K562 (cell line): ENCODE data around the gene TOMM22. TPM values are rescaled to one million over a fixed set of nuclear protein-coding genes. Genes with fewer than 3 reads are reported as not detected.

ENCODE experiments used
- ATAC-seq: fragments of 200-7000 bp; cut with Tn5 transposase; 3 replicates; pipeline ENCODE4 v1.9.1; 2020; ENCODE audit warnings: moderate library complexity
- BruUV-seq: library from RNA; stranded (reverse); fragments of 400-500 nt; replicated peaks from 2 replicates; lab custom pipeline; 2021; lab: Mats Ljungman, UMichigan
- CTCF ChIA-PET: fragments of 300-600 bp; formaldehyde crosslinking; extraction: SDS; loops from one replicate; lab custom pipeline; 2021; ENCODE audit warnings: low intra/inter-chr PET ratio; lab: Yijun Ruan, JAX
- POLR2A ChIA-PET: fragments of 300-600, 350-650 bp; sonication (Branson Sonifier 250); formaldehyde crosslinking; extraction: SDS; loops from one replicate; lab custom pipeline; 2021; ENCODE audit warnings: antibody characterized with exemption, inconsistent platforms; lab: Yijun Ruan, JAX
- DNase-seq, 4 experiments: peaks; one replicate each; pipeline versions ENCODE4 v3.0.0 to v3.0.0-alpha.2; 2011 to 2018; ENCODE audit warnings: low spot score in 3 of 4, mixed read lengths in 3 of 4; ENCODE audit errors: extremely low read depth in 1 of 4
- FAIRE-seq: peaks from 2 replicates; lab custom pipeline; 2011; peaks lifted over from hg19 to GRCh38; lab: Jason Lieb, UNC
- H2AFZ ChIP-seq: 2 replicates; pipeline ENCODE4 v1.6.0; 2011; ENCODE audit warnings: low read depth, low read length, control low read depth, inconsistent platforms
- H3K27ac ChIP-seq: fragments of 200-600 bp; 3 replicates; pipeline ENCODE4 v1.8.0; 2011; ENCODE audit warnings: low read depth, mild to moderate bottlenecking, control low read depth, inconsistent platforms, low read length, moderate library complexity, mixed read lengths; ENCODE audit errors: extremely low read depth
- H3K27me3 ChIP-seq, 2 experiments: fragments of 300-600 bp in 1 of 2; 2 replicates in 1 of 2; 3 replicates in 1 of 2; pipeline versions ENCODE4 v1.6.0 to v1.8.0; 2011; ENCODE audit warnings: inconsistent platforms in 2 of 2, low read length in 2 of 2, mild to moderate bottlenecking in 1 of 2, mixed read lengths in 1 of 2, moderate library complexity in 1 of 2; ENCODE audit not compliant: control insufficient read depth in 2 of 2, insufficient read depth in 2 of 2
- H3K36me3 ChIP-seq: fragments of 300-600 bp; 3 replicates; pipeline ENCODE4 v1.8.0; 2011; ENCODE audit warnings: mild to moderate bottlenecking, low read length, inconsistent platforms; ENCODE audit not compliant: control insufficient read depth, insufficient read depth
- H3K4me1 ChIP-seq, 2 experiments: fragments of 200-600 bp in 1 of 2; replicated peaks in 1 of 2; 2 replicates in 1 of 2; 3 replicates in 1 of 2; pipeline versions ENCODE4 v1.5.1 to v1.8.0; 2011; ENCODE audit warnings: inconsistent platforms in 2 of 2, low read length in 2 of 2, mild to moderate bottlenecking in 1 of 2, mixed read lengths in 1 of 2, moderate library complexity in 1 of 2; ENCODE audit not compliant: control insufficient read depth in 2 of 2, insufficient read depth in 2 of 2
- H3K4me2 ChIP-seq: 2 replicates; pipeline ENCODE4 v1.6.1; 2011; ENCODE audit warnings: low read length, control low read depth, inconsistent platforms, mixed read lengths; ENCODE audit not compliant: insufficient read depth
- H3K4me3 ChIP-seq: fragments of 200-600 bp; sonication (generic), shearing (Covaris generic); 2 replicates; pipeline ENCODE4 v1.5.1; 2016; ENCODE audit warnings: control low read depth, inconsistent platforms
- H3K79me2 ChIP-seq: fragments of 200-600 bp; 3 replicates; pipeline ENCODE4 v1.8.0; 2011; ENCODE audit warnings: low read length, inconsistent platforms; ENCODE audit not compliant: control insufficient read depth, insufficient read depth
- H3K9ac ChIP-seq, 2 experiments: 2 replicates each; pipeline versions ENCODE4 v1.6.0 to v1.6.1; 2011; ENCODE audit warnings: low read depth in 2 of 2, low read length in 2 of 2, control low read depth in 1 of 2, inconsistent platforms in 1 of 2, mild to moderate bottlenecking in 1 of 2, mixed read lengths in 1 of 2; ENCODE audit not compliant: insufficient read depth in 1 of 2
- H3K9me1 ChIP-seq: one replicate; pipeline ENCODE4 v1.6.0; 2011; ENCODE audit warnings: inconsistent platforms, mild to moderate bottlenecking, low read length, moderate library complexity; ENCODE audit not compliant: control insufficient read depth, insufficient read depth
- H3K9me3 ChIP-seq: replicated peaks from 2 replicates; pipeline ENCODE4 v1.5.1; 2011; ENCODE audit warnings: low read depth, low read length, inconsistent platforms; ENCODE audit not compliant: control insufficient read depth, insufficient read depth
- H4K20me1 ChIP-seq: replicated peaks from 2 replicates; pipeline ENCODE4 v1.6.1; 2011; ENCODE audit warnings: low read length, inconsistent platforms, mixed read lengths; ENCODE audit not compliant: control insufficient read depth, insufficient read depth
- CREB1 ChIP-seq, 2 experiments: sonication (generic) in 1 of 2; formaldehyde crosslinking in 1 of 2; IDR thresholded peaks; 2 replicates each; pipeline versions ENCODE4 v1.6.1 to v1.8.0; 2012 to 2022; ENCODE audit warnings: inconsistent platforms in 1 of 2, mild to moderate bottlenecking in 1 of 2, missing genetic modification reagents in 1 of 2, moderate library complexity in 1 of 2
- CTBP1 ChIP-seq: fragments of 450-650 bp; IDR thresholded peaks from 2 replicates; pipeline ENCODE4 v1.6.1; 2016; ENCODE audit warnings: borderline replicate concordance
- DDX20 ChIP-seq: fragments of 450-650 bp; IDR thresholded peaks from 2 replicates; pipeline ENCODE4 v1.6.1; 2016; ENCODE audit warnings: missing genetic modification characterization, low read depth, mild to moderate bottlenecking, missing compliant biosample characterization, moderate library complexity
- KAT7 ChIP-seq: sonication (generic); formaldehyde crosslinking; IDR thresholded peaks from 2 replicates; pipeline ENCODE4 v1.8.0; 2022; ENCODE audit warnings: missing genetic modification reagents, mild to moderate bottlenecking, borderline replicate concordance
- PCBP1 ChIP-seq: fragments of 200-400 bp; formaldehyde crosslinking; IDR thresholded peaks from 2 replicates; pipeline ENCODE4 v1.6.1; 2018; ENCODE audit warnings: mild to moderate bottlenecking, low read depth, low read length; ENCODE audit not compliant: poor library complexity, severe bottlenecking
- PRMT5 ChIP-seq: sonication (generic); formaldehyde crosslinking; IDR thresholded peaks from 2 replicates; pipeline ENCODE4 v1.5.0; 2020; ENCODE audit warnings: missing genetic modification reagents
- TCF3 ChIP-seq: sonication (generic); formaldehyde crosslinking; IDR thresholded peaks from 2 replicates; pipeline ENCODE4 v1.4.0; 2020; ENCODE audit warnings: mild to moderate bottlenecking, missing genetic modification reagents
- XRCC3 ChIP-seq: fragments of 450-650 bp; IDR thresholded peaks from 2 replicates; pipeline ENCODE4 v1.6.1; 2017; ENCODE audit warnings: mild to moderate bottlenecking, moderate library complexity
- ZNF133 ChIP-seq: fragments of 250-450 bp; sonication (Bioruptor Pico); IDR thresholded peaks from 2 replicates; pipeline ENCODE4 v1.4.0; 2020; ENCODE audit warnings: mild to moderate bottlenecking
- ZNF551 ChIP-seq: fragments of 250-450 bp; sonication (Bioruptor Pico); IDR thresholded peaks from 2 replicates; pipeline ENCODE4 v1.5.0; 2021; ENCODE audit warnings: mild to moderate bottlenecking, moderate library complexity
- WGBS: fragments of 100-300 bp; shearing (Covaris generic); methylation state at CpG from one replicate; pipeline ENCODE4 v1.1.6; 2016; ENCODE audit warnings: low coverage, mixed read lengths; ENCODE audit not compliant: insufficient coverage; ENCODE audit errors: missing lambda C conversion rate; 5-methylcytosine and 5-hydroxymethylcytosine counted together
- in situ Hi-C: fragments of 300-500 bp; cut with MboI; formaldehyde crosslinking; loops from 4 replicates; pipeline ENCODE4 v1.15.0; 2018; ENCODE audit warnings: inconsistent platforms, mixed read lengths
- intact Hi-C: fragments of 100-400 bp; cut with micrococcal nuclease; formaldehyde crosslinking; loops from 2 replicates; pipeline ENCODE4 v1.14.2; 2022
- polyA plus RNA-seq, 8 experiments: library from polyadenylated mRNA; depleted of rRNA in 4 of 8; stranded (reverse) in 5 of 8; unstranded in 3 of 8; fragments of >200 nt; fragmentation: Nextera tagmentation in 2 of 8; fragmentation: Illumina TruSeq in 1 of 8; extraction: Ambion mirVana in 2 of 8; extraction: Trizol in 1 of 8; gene quantifications; 2 replicates each; pipeline versions ENCODE4 v1.2.1 to v1.2.3, GENCODE V29; 2011 to 2014; ENCODE audit warnings: inconsistent platforms in 1 of 8, missing spikeins in 1 of 8
- total RNA-seq, 7 experiments: library from RNA; depleted of rRNA in 6 of 7; stranded (reverse); fragments of >200 nt in 6 of 7; fragmentation: Illumina TruSeq in 2 of 7; extraction: Trizol in 2 of 7; gene quantifications; 2 replicates each; pipeline versions ENCODE4 v1.2.1 to v1.2.3, GENCODE V29; 2011 to 2021; ENCODE audit warnings: low replicate concordance in 1 of 7
- TF ChIP-seq, protein P1 (sequence below): fragments of 150-350 bp; conservative IDR thresholded peaks from 2 replicates; pipeline ENCODE4 v1.6.1; 2014; ENCODE audit warnings: low read length
- TF ChIP-seq, protein P2 (sequence below): sonication (generic); formaldehyde crosslinking; IDR thresholded peaks from 2 replicates; pipeline ENCODE4 v1.8.1; 2023; ENCODE audit warnings: missing genetic modification reagents, mild to moderate bottlenecking, borderline replicate concordance
- TF ChIP-seq, protein P3 (sequence below): sonication (generic); formaldehyde crosslinking; IDR thresholded peaks from 2 replicates; pipeline ENCODE4 v1.9.0; 2022; ENCODE audit warnings: mild to moderate bottlenecking, missing genetic modification reagents

TOMM22 gene
- total and polyA plus RNA-seq, 9 of the 15 experiments (the other 6 are each of a cell fraction or from before 2014, with no cell fraction given) = 25.8 to 108 (median 73.8) TPM

DNA sequence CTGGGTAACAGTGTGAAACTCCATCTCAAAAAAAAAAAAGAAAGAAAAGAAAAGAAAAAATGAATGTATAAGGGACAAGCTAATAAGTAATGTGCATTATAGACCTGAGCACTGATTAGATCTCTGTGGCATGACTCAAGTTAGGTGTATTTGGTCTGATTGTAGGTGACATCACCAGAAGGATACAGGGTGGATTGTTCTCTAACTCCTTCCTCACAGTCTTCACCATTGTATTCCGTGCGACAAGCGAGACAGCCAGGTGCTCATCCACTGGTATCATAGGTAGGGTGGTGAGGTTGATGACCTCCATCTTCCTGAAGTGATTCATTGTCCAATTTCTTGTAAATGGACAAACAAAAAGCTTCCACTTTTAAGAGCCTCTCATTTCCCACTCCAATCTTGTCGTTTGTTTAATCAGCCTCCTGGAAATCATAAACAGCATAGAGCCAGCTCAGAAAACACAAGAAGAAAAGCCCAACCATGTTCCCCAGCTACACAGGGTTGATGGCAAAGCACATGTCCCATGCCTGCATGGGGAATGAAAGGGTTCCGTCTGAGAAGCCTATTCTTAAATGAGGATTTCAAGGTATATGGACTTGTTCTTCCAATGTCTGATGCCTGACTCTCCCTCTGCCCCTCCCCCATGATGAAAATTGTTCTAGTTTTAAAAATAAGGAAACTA, 31.8 kb upstream of the TOMM22 start:
- Histone ChIP-seq H3K27me3 (no peaks in the 10 kb centered on the region), H4K20me1 (no peaks in the 10 kb centered on the region), H3K27ac (no peak overlapping the region), H3K9me3 (no peaks in the 10 kb centered on the region), H2AFZ (no peak overlapping the region), H3K4me3 (no peak overlapping the region), H3K36me3 (no peaks in the 10 kb centered on the region), H3K4me2 (no peak overlapping the region), H3K9me1 (no peaks in the 10 kb centered on the region), H3K9ac (no peak overlapping the region), H3K79me2 (no peaks in the 10 kb centered on the region), H3K4me1 (no peaks in the 10 kb centered on the region)
- intact Hi-C loops (no loop called here), in situ Hi-C loops (no loop called here)
- POLR2A ChIA-PET = no interaction called here
- CTCF ChIA-PET = no interaction called here
- DNase-seq = no peak
- no peak for ATAC-seq
- FAIRE-seq = no peak
- WGBS = 64% methylated on average over 5 of the region's 5 CpGs
- no TSS peak for BruUV-seq
- TF ChIP-seq XRCC3 = no peak
- TF ChIP-seq ZNF551 (CRISPR knock-in tag) = no peak
- no peak for TF ChIP-seq CREB1 (IDR thresholded peaks at IDR 0.05)
- TF ChIP-seq CREB1 (CRISPR knock-in tag; IDR thresholded peaks at IDR 0.05) = no peak
- TF ChIP-seq DDX20 (tag) = no peak
- TF ChIP-seq, protein P1, sequence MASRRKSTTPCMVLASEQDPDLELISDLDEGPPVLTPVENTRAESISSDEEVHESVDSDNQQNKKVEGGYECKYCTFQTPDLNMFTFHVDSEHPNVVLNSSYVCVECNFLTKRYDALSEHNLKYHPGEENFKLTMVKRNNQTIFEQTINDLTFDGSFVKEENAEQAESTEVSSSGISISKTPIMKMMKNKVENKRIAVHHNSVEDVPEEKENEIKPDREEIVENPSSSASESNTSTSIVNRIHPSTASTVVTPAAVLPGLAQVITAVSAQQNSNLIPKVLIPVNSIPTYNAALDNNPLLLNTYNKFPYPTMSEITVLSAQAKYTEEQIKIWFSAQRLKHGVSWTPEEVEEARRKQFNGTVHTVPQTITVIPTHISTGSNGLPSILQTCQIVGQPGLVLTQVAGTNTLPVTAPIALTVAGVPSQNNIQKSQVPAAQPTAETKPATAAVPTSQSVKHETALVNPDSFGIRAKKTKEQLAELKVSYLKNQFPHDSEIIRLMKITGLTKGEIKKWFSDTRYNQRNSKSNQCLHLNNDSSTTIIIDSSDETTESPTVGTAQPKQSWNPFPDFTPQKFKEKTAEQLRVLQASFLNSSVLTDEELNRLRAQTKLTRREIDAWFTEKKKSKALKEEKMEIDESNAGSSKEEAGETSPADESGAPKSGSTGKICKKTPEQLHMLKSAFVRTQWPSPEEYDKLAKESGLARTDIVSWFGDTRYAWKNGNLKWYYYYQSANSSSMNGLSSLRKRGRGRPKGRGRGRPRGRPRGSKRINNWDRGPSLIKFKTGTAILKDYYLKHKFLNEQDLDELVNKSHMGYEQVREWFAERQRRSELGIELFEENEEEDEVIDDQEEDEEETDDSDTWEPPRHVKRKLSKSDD = no peak
- TF ChIP-seq, protein P2, sequence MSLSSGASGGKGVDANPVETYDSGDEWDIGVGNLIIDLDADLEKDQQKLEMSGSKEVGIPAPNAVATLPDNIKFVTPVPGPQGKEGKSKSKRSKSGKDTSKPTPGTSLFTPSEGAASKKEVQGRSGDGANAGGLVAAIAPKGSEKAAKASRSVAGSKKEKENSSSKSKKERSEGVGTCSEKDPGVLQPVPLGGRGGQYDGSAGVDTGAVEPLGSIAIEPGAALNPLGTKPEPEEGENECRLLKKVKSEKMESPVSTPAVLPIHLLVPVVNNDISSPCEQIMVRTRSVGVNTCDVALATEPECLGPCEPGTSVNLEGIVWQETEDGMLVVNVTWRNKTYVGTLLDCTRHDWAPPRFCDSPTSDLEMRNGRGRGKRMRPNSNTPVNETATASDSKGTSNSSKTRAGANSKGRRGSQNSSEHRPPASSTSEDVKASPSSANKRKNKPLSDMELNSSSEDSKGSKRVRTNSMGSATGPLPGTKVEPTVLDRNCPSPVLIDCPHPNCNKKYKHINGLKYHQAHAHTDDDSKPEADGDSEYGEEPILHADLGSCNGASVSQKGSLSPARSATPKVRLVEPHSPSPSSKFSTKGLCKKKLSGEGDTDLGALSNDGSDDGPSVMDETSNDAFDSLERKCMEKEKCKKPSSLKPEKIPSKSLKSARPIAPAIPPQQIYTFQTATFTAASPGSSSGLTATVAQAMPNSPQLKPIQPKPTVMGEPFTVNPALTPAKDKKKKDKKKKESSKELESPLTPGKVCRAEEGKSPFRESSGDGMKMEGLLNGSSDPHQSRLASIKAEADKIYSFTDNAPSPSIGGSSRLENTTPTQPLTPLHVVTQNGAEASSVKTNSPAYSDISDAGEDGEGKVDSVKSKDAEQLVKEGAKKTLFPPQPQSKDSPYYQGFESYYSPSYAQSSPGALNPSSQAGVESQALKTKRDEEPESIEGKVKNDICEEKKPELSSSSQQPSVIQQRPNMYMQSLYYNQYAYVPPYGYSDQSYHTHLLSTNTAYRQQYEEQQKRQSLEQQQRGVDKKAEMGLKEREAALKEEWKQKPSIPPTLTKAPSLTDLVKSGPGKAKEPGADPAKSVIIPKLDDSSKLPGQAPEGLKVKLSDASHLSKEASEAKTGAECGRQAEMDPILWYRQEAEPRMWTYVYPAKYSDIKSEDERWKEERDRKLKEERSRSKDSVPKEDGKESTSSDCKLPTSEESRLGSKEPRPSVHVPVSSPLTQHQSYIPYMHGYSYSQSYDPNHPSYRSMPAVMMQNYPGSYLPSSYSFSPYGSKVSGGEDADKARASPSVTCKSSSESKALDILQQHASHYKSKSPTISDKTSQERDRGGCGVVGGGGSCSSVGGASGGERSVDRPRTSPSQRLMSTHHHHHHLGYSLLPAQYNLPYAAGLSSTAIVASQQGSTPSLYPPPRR (CRISPR knock-in tag) = no peak
- TF ChIP-seq TCF3 (CRISPR knock-in tag) = no peak
- TF ChIP-seq PRMT5 (CRISPR knock-in tag) = no peak
- TF ChIP-seq KAT7 (CRISPR knock-in tag) = no peak
- TF ChIP-seq CTBP1 = no peak
- TF ChIP-seq PCBP1 = no peak
- no peak for TF ChIP-seq ZNF133
- TF ChIP-seq, protein P3, sequence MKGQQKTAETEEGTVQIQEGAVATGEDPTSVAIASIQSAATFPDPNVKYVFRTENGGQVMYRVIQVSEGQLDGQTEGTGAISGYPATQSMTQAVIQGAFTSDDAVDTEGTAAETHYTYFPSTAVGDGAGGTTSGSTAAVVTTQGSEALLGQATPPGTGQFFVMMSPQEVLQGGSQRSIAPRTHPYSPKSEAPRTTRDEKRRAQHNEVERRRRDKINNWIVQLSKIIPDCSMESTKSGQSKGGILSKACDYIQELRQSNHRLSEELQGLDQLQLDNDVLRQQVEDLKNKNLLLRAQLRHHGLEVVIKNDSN = no peak
